Fibroblast of the aortic adventitia (primary cell): ENCODE data around the gene MYO5B. TPM values are rescaled to one million over a fixed set of nuclear protein-coding genes. Genes with fewer than 3 reads are reported as not detected.

Source experiments
- DNase-seq: peaks from one replicate; pipeline ENCODE4 v3.0.0-alpha.2; 2010; ENCODE audit warnings: low read depth
- H3K4me3 ChIP-seq: 2 replicates; pipeline ENCODE4 v1.5.1; 2011; ENCODE audit warnings: low read depth, mild to moderate bottlenecking, control low read depth, low read length, moderate library complexity
- CTCF ChIP-seq: IDR thresholded peaks from 2 replicates; pipeline ENCODE4 v1.5.1; 2011; ENCODE audit warnings: mild to moderate bottlenecking, low read length, control low read depth, inconsistent platforms; ENCODE audit not compliant: insufficient read depth
- total RNA-seq: library from RNA; depleted of rRNA; stranded (reverse); fragments of >200 nt; gene quantifications from 2 replicates; pipeline ENCODE4 v1.2.3, GENCODE V29; 2012; ENCODE audit warnings: low replicate concordance

MYO5B gene
- total RNA-seq, 1 donor = 0.09 TPM

- TF ChIP-seq CTCF = no peak
- DNase-seq = no peak
- no peak overlapping the region for H3K4me3 ChIP-seq
Measured at GRCh38 chr18:50128506-50129271, 66.3 kb downstream of the MYO5B start.

DNA sequence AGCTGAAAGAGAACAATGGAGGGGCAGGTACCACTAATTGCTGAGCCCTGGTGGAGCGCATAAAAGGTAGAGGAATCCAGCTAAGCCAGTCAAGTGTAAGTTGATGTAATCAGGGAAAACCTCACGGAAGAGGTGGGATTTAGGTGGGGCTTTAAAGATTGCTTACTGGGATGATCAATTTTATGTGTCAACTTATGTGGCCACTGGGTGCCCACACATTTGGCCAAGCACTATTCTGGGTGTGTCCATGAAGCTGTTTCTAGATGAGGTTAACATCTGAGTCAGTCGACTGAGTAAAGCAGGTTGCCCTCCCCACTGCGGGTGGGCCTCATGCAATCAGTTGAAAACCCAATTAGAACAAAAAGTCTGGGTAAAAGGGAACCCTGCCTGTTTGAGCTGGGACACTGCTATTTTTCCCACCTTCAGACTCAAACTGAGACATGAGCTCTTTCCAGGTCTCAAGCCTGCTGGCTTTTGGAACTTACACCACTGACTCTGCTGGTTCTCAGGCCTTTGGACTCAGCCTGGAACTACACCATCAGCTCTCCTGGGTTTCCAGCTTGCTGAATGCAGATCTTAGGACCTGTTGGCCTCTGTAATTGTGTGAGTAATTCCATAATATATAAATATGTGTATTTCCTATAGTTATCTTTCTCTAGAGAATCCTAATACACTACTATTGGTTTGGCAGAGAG, 67.3 kb downstream of the MYO5B start:
- H3K4me3 ChIP-seq = no peak overlapping the region
- TF ChIP-seq CTCF = no peak
- DNase-seq = no peak

GRCh38 chr18:50126471-50126870, 68.5 kb downstream of the MYO5B start:
- no peak overlapping the region for H3K4me3 ChIP-seq
- no peak for TF ChIP-seq CTCF
- DNase-seq = no peak

GRCh38 chr18:50125456-50125855, 69.5 kb downstream of the MYO5B start:
- H3K4me3 ChIP-seq = no peak overlapping the region
- no peak for DNase-seq

DNA sequence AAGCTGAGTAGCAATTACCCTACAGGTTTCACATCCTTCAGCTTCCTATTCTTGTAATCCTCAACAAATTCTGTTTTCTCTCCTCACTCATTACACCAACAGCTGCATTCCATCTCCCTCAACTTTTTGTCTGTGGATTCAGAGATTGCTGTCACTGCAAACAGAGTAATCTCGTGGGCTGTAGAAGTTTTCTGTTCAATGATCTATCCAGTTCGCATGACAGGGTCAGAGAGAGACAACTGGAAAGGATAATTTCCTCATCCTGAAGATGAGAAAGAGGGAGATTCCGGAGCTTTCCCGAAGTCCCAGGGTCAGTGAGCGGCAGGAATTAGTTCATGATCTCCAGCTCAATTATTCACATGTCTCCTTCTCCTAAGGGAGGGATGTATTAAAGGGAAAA, 75.7 kb downstream of the MYO5B start:
- DNase-seq = no peak
- H3K4me3 ChIP-seq = no peak overlapping the region
- TF ChIP-seq CTCF = no peak

More at GRCh38 chr18:50125456-50125855, 69.5 kb downstream of the MYO5B start:
- TF ChIP-seq CTCF = no peak

- no peak overlapping the region for H3K4me3 ChIP-seq
- no peak for DNase-seq
- no peak for TF ChIP-seq CTCF
Measured at GRCh38 chr18:50117863-50118262, 77.1 kb downstream of the MYO5B start.
